ENCODE measurements around the gene ZFP90. TPM values are rescaled to one million over a fixed set of nuclear protein-coding genes. Genes with fewer than 3 reads are reported as not detected.

The ZFP90 gene
- total RNA-seq, 2 donors from 2014 or later = 20.4 to 33.2 TPM

- peaks cover 2% of the 10 kb centered on the region for H3K36me3 Mint-ChIP-seq (ENCODE audit: low read depth)
- H3K27ac Mint-ChIP-seq = no peak overlapping the region
- H3K4me3 ChIP-seq (ENCODE audit: low read length) = no peak overlapping the region
- H3K27me3 ChIP-seq (ENCODE audit: control insufficient read depth, insufficient read depth, low read length, poor library complexity, severe bottlenecking) = no peaks in the 10 kb centered on the region
- H3K36me3 ChIP-seq (ENCODE audit: control insufficient read depth, insufficient read depth, low read length) = no peaks in the 10 kb centered on the region
- peaks cover 9% of the 10 kb centered on the region for H3K9me3 Mint-ChIP-seq
- H3K4me3 Mint-ChIP-seq = no peak overlapping the region
- no peak for DNase-seq
- peaks cover 6% of the 10 kb centered on the region for H3K9me3 ChIP-seq (ENCODE audit: control insufficient read depth, low read length)
- peaks cover 3% of the 10 kb centered on the region for H3K4me1 Mint-ChIP-seq
- no peaks in the 10 kb centered on the region for H3K4me1 ChIP-seq (ENCODE audit: control insufficient read depth, insufficient read depth, low read length)
- no peak for TF ChIP-seq CTCF (conservative IDR thresholded peaks at IDR 0.05)
- H3K9ac ChIP-seq (ENCODE audit: extremely low read depth, low read length, poor library complexity, severe bottlenecking) = no peak overlapping the region
- H3K27ac ChIP-seq (ENCODE audit: low read depth, low read length) = no peak overlapping the region
- H3K27me3 Mint-ChIP-seq (ENCODE audit: insufficient read depth) = no peaks in the 10 kb centered on the region
- 92 to 97% methylated on average over 5 to 6 of the region's 6 CpGs for WGBS, 2 experiments (ENCODE audit: insufficient coverage in 1 of 2, insufficient read length in 1 of 2)
Observed at GRCh38 chr16:68596266-68596665, 57.2 kb downstream of the ZFP90 start.

- H3K4me3 ChIP-seq (ENCODE audit: low read length) = no peak overlapping the region
- no peak for TF ChIP-seq CTCF (conservative IDR thresholded peaks at IDR 0.05)
- H3K9ac ChIP-seq (ENCODE audit: extremely low read depth, low read length, poor library complexity, severe bottlenecking) = no peak overlapping the region
- peaks cover 3% of the 10 kb centered on the region for H3K4me1 Mint-ChIP-seq
- no peak overlapping the region for H3K4me3 Mint-ChIP-seq
- WGBS, 2 experiments (ENCODE audit: insufficient coverage in 1 of 2, insufficient read length in 1 of 2) = 83 to 100% methylated on average over 1 of the region's 1 CpG
- H3K27me3 Mint-ChIP-seq (ENCODE audit: insufficient read depth) = no peaks in the 10 kb centered on the region
- H3K27ac ChIP-seq (ENCODE audit: low read depth, low read length) = no peak overlapping the region
- H3K36me3 ChIP-seq (ENCODE audit: control insufficient read depth, insufficient read depth, low read length) = no peaks in the 10 kb centered on the region
- H3K27me3 ChIP-seq (ENCODE audit: control insufficient read depth, insufficient read depth, low read length, poor library complexity, severe bottlenecking) = no peaks in the 10 kb centered on the region
- no peak overlapping the region for H3K27ac Mint-ChIP-seq
- H3K4me1 ChIP-seq (ENCODE audit: control insufficient read depth, insufficient read depth, low read length) = no peaks in the 10 kb centered on the region
- DNase-seq = no peak
- no peaks in the 10 kb centered on the region for H3K9me3 Mint-ChIP-seq
- H3K9me3 ChIP-seq (ENCODE audit: control insufficient read depth, low read length) = no peaks in the 10 kb centered on the region
- no peaks in the 10 kb centered on the region for H3K36me3 Mint-ChIP-seq (ENCODE audit: low read depth)
Observed at GRCh38 chr16:68599586-68599985, 60.5 kb downstream of the ZFP90 start.

GRCh38 chr16:68605746-68606145 lies 66.7 kb downstream of the ZFP90 start:
- no peaks in the 10 kb centered on the region for H3K27me3 Mint-ChIP-seq (ENCODE audit: insufficient read depth)
- TF ChIP-seq CTCF (conservative IDR thresholded peaks at IDR 0.05) = no peak
- Histone ChIP-seq H3K27me3 (ENCODE audit: control insufficient read depth, insufficient read depth, low read length, poor library complexity, severe bottlenecking) (no peaks in the 10 kb centered on the region), H3K9ac (ENCODE audit: extremely low read depth, low read length, poor library complexity, severe bottlenecking) (no peak overlapping the region), H3K36me3 (ENCODE audit: control insufficient read depth, insufficient read depth, low read length) (no peaks in the 10 kb centered on the region), H3K4me3 (ENCODE audit: low read length) (no peak overlapping the region), H3K4me1 (ENCODE audit: control insufficient read depth, insufficient read depth, low read length) (no peaks in the 10 kb centered on the region), H3K27ac (ENCODE audit: low read depth, low read length) (no peak overlapping the region), H3K9me3 (ENCODE audit: control insufficient read depth, low read length) (no peaks in the 10 kb centered on the region)
- H3K4me1 Mint-ChIP-seq = peaks cover 6% of the 10 kb centered on the region
- no peak overlapping the region for H3K27ac Mint-ChIP-seq
- H3K36me3 Mint-ChIP-seq (ENCODE audit: low read depth) = no peaks in the 10 kb centered on the region
- no peak overlapping the region for H3K4me3 Mint-ChIP-seq
- DNase-seq = peak; percentile 58
- 86 to 88% methylated on average over 3 to 5 of the region's 5 CpGs for WGBS, 2 experiments (ENCODE audit: insufficient coverage in 1 of 2, insufficient read length in 1 of 2)
- peaks cover 3% of the 10 kb centered on the region for H3K9me3 Mint-ChIP-seq

Measured in endodermal cell (in vitro differentiated cells).